Measurements from ENCODE around the gene CRBN.

CRBN gene

DNA sequence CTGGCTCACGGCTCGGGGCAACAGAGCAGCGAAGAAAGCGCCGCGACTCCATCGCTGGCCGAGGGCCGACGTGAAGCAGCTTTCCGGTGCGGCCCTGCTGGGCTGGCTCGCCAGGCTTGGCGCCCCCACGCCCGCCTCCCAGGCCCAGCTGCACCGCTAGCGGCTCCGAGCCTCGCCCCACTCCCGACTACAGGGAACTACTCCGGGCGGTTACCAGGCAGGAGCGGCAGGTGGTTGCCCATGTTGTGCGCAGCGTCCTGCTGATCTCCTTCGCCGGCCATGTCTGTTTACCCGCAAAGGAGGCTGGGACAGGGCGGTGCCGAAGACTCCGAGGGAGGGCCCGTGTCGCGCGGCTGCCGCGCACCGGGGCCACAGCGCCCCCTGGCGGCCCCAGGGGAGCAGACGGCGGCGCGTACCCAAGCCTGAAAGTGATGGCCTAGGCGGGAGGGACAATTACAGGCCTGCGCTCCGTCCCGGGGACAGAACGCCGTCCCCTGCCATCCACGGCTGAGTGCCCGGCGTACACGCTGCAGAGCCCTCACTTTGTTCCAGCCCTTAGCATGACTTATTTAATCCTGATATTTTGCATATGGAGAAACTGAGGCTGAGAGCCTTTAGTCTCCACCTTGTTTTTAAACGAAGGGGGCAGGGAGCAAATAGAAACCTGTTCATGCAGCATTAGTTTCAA, at the start of gene CRBN:
Gene CRBN (minus strand): TSS at position 285 of the 688 bp plus-strand sequence. CDS start 4 bp downstream, at position 281.
- Histone ChIP-seq H3K36me3 (ENCODE audit: insufficient read depth, low read length) (no peaks in the 10 kb centered on the region), H3K4me3 (ENCODE audit: low read length, poor library complexity, severe bottlenecking) (peak within 1 kb of the TSS; percentile 99), H3K79me2 (ENCODE audit: insufficient read depth, low read length) (peaks cover 49% of the 10 kb centered on the region), H3K9ac (ENCODE audit: low read depth, low read length, poor library complexity, severe bottlenecking) (peak within 1 kb of the TSS; percentile 91), H2AFZ (ENCODE audit: low read length) (peak within 1 kb of the TSS; percentile 93), H4K20me1 (ENCODE audit: insufficient read depth, low read length, poor library complexity, severe bottlenecking) (peaks cover 29% of the 10 kb centered on the region), H3K4me1 (ENCODE audit: insufficient read depth, low read length, poor library complexity, severe bottlenecking) (peaks cover 50% of the 10 kb centered on the region), H3K9me2 (replicated peaks; ENCODE audit: low read depth, low read length) (no peaks in the 10 kb centered on the region), H3K9me3 (ENCODE audit: insufficient read depth, low read depth, low read length) (no peaks in the 10 kb centered on the region), H3K4me2 (ENCODE audit: low read depth, low read length, poor library complexity, severe bottlenecking) (peak within 1 kb of the TSS; percentile 100), H3F3A (ENCODE audit: low read depth) (no peaks in the 10 kb centered on the region), H3K27me3 (ENCODE audit: insufficient read depth, low read length, poor library complexity, severe bottlenecking) (no peaks in the 10 kb centered on the region)
- TF ChIP-seq EZH2phosphoT487 (IDR thresholded peaks at IDR 0.05; ENCODE audit: borderline replicate concordance): no peak
- TF ChIP-seq, protein P1, sequence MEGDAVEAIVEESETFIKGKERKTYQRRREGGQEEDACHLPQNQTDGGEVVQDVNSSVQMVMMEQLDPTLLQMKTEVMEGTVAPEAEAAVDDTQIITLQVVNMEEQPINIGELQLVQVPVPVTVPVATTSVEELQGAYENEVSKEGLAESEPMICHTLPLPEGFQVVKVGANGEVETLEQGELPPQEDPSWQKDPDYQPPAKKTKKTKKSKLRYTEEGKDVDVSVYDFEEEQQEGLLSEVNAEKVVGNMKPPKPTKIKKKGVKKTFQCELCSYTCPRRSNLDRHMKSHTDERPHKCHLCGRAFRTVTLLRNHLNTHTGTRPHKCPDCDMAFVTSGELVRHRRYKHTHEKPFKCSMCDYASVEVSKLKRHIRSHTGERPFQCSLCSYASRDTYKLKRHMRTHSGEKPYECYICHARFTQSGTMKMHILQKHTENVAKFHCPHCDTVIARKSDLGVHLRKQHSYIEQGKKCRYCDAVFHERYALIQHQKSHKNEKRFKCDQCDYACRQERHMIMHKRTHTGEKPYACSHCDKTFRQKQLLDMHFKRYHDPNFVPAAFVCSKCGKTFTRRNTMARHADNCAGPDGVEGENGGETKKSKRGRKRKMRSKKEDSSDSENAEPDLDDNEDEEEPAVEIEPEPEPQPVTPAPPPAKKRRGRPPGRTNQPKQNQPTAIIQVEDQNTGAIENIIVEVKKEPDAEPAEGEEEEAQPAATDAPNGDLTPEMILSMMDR (conservative IDR thresholded peaks at IDR 0.05; ENCODE audit: low read length): peak; percentile 89

DNA sequence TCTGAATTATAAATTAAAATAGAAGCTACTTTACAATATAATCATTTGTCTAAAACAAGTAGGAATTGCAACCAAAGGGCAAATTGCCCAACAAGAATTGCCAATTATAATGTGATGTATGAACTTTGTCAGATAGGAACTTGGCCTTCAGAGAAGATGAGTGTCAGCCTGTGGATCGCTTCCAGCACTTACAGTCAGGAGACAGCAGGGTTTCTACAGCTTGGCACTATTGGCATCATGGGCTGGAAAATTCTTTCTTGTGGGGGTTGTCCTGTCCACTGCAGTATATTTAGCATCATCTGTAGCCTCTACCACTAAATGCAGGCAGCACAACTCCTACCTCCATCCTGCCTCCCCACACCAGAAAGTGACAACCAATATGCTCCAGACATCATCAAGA, 48.1 kb upstream of the CRBN start:
- TF ChIP-seq, protein P1 (conservative IDR thresholded peaks at IDR 0.05; ENCODE audit: low read length): no peak
- TF ChIP-seq EZH2phosphoT487 (IDR thresholded peaks at IDR 0.05; ENCODE audit: borderline replicate concordance): no peak
- Histone ChIP-seq H3K4me1 (ENCODE audit: insufficient read depth, low read length, poor library complexity, severe bottlenecking) (no peaks in the 10 kb centered on the region), H3F3A (ENCODE audit: low read depth) (no peaks in the 10 kb centered on the region), H3K9me2 (replicated peaks; ENCODE audit: low read depth, low read length) (no peaks in the 10 kb centered on the region), H3K4me2 (ENCODE audit: low read depth, low read length, poor library complexity, severe bottlenecking) (no peak overlapping the region), H2AFZ (ENCODE audit: low read length) (no peak overlapping the region), H3K9ac (ENCODE audit: low read depth, low read length, poor library complexity, severe bottlenecking) (no peak overlapping the region), H3K36me3 (ENCODE audit: insufficient read depth, low read length) (no peaks in the 10 kb centered on the region), H3K9me3 (ENCODE audit: insufficient read depth, low read depth, low read length) (no peaks in the 10 kb centered on the region; the same call in 1 of the 2 replicates), H3K79me2 (ENCODE audit: insufficient read depth, low read length) (no peaks in the 10 kb centered on the region), H4K20me1 (ENCODE audit: insufficient read depth, low read length, poor library complexity, severe bottlenecking) (no peaks in the 10 kb centered on the region), H3K4me3 (ENCODE audit: low read length, poor library complexity, severe bottlenecking) (no peak overlapping the region), H3K27me3 (ENCODE audit: insufficient read depth, low read length, poor library complexity, severe bottlenecking) (no peaks in the 10 kb centered on the region)

- H3K4me1 ChIP-seq (ENCODE audit: insufficient read depth, low read length, poor library complexity, severe bottlenecking): no peaks in the 10 kb centered on the region
- H3K27me3 ChIP-seq (ENCODE audit: insufficient read depth, low read length, poor library complexity, severe bottlenecking): no peaks in the 10 kb centered on the region
- no peak overlapping the region for H3K9ac ChIP-seq (ENCODE audit: low read depth, low read length, poor library complexity, severe bottlenecking)
- no peaks in the 10 kb centered on the region for H3F3A ChIP-seq (ENCODE audit: low read depth)
- H3K4me2 ChIP-seq (ENCODE audit: low read depth, low read length, poor library complexity, severe bottlenecking): no peak overlapping the region
- H2AFZ ChIP-seq (ENCODE audit: low read length): no peak overlapping the region
- no peaks in the 10 kb centered on the region for H3K79me2 ChIP-seq (ENCODE audit: insufficient read depth, low read length)
- no peak overlapping the region for H3K4me3 ChIP-seq (ENCODE audit: low read length, poor library complexity, severe bottlenecking)
- no peaks in the 10 kb centered on the region for H3K36me3 ChIP-seq (ENCODE audit: insufficient read depth, low read length)
- H3K9me3 ChIP-seq (ENCODE audit: insufficient read depth, low read depth, low read length): no peaks in the 10 kb centered on the region
- no peaks in the 10 kb centered on the region for H3K9me2 ChIP-seq (replicated peaks; ENCODE audit: low read depth, low read length)
- TF ChIP-seq, protein P1 (conservative IDR thresholded peaks at IDR 0.05; ENCODE audit: low read length): no peak
- no peak for TF ChIP-seq EZH2phosphoT487 (IDR thresholded peaks at IDR 0.05; ENCODE audit: borderline replicate concordance)
- H4K20me1 ChIP-seq (ENCODE audit: insufficient read depth, low read length, poor library complexity, severe bottlenecking): no peaks in the 10 kb centered on the region
These were observed 42.0 kb upstream of the CRBN start for GRCh38 chr3:3221528-3221927.

Measured in Loucy (cell line).